CD4-positive, alpha-beta T cell treated with Interleukin-2 at 100 ng/mL for 4 hours (primary cell): ENCODE measurements around the gene DTX2.
"Not testable (repeated sequence)": the region's sequence is repeated elsewhere in the genome, so short reads cannot be mapped to it uniquely, and the experiment has no call there.

ENCODE experiments used
- DNase-seq: peaks from one replicate; pipeline ENCODE4 v3.0.0-alpha.2; 2020; ENCODE audit warnings: low spot score

The DTX2 gene

DNA sequence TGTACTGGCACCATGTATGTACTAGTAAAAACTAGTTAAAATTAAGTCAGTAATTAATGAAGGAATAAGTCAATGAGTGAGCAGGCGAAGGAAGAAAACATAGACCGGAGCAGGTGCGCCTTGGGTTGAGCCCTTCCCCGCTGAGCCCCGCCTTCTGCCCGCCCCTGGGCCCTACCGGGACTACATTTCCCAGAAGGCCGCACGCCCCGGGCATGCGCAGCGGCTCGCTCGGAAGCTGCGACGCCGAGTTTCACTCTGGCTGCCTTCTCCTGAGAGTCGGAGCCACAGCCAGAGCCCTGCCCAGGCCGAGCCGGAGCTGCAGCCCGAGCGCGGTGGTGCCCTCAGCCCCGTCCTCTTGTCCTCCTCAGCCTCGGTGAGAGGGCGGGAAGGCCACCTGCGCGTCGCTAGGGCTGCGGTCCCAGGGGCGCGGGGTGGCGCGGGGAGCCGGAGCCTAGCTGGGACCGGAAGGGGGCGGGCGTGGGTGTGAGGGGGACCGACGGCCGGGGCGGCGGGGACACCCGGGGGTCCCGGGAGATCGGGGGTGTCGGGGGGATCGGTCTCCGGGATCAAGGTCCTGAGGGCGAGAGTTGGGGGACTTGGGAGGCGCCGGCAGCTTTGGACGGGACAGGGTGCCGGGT, at the start of gene DTX2:
TSS of gene DTX2 (plus strand) at position 246 of the 638 bp plus-strand sequence. CDS start 18,801 bp downstream, outside the sequence.
- peak; percentile 30 for DNase-seq

- no peak for DNase-seq
Measured at GRCh38 chr7:76412249-76412648, 49.3 kb upstream of the DTX2 start.

GRCh38 chr7:76417654-76418310, 43.7 kb upstream of the DTX2 start:
- DNase-seq, result not testable (repeated sequence)

DNA sequence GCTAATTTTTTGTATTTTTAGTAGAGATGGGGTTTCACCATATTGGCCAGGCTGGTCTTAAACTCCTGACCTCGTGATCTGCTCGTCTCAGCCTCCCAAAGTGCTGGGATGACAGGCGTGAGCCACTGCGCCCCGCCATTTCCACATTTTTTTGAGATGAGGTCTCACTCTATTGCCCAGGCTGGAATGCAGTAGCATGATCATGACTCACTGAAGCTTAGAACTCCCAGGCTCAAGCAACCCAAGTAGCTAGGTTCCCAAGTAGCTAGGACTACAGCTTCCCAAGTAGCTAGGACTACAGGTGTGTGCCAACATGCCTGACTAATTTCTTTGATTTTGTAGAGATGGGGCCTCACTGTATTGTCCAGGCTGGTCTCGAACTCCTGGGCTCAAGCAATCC, 40.4 kb upstream of the DTX2 start:
- DNase-seq, result not testable (repeated sequence)

- no peak for DNase-seq
Measured at GRCh38 chr7:76423666-76424412, 37.7 kb upstream of the DTX2 start.

- no peak for DNase-seq
Measured at GRCh38 chr7:76424413-76425111, 36.9 kb upstream of the DTX2 start, which contains the start of gene ZP3. Gene ZP3, plus strand, starts transcription at chr7:76424950. Its CDS starts 15 bp downstream, at chr7:76424965.

DNA sequence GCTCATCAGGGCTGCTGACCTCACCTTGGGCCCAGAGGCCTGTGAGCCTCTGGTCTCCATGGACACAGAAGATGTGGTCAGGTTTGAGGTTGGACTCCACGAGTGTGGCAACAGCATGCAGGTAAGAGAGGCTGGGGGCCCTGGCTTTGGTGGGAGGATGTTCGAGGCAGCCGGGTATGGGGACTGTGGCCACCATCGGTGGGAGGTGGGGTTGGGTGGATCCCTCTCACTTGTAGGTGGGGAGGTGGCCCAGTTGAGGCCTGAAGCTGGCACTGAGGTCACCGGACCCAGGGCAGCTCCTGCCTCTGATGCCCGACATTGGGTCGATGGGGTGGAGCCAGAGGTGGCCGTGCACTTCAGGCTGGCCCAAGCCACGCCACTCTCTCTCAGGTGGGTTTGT, 36.4 kb upstream of the DTX2 start:
- no peak for DNase-seq

- not testable (repeated sequence) for DNase-seq
Measured at GRCh38 chr7:76425558-76425957, 36.0 kb upstream of the DTX2 start.

- no peak for DNase-seq
Measured at GRCh38 chr7:76426246-76426645, 35.3 kb upstream of the DTX2 start.

DNA sequence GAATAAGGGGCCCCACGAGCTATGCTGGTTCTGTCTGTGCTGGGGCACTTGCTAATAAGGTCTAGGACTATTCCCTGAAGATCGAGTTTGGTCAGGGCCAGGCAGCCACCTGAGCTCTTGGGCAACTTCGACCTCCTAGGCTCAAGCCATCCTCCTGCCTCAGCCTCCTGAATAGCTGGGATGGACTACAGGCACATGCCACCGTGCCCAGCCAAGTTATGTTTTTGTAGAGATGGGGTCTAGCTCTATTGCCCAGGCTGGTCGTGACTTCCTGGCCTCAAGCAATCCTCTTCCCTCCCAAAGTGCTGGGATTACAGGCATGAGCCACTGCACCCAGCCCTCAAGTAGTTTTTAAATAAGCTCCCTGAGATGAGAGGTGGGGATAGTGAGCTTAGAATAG, 33.9 kb upstream of the DTX2 start:
- no peak for DNase-seq

- DNase-seq, result no peak
Measured at GRCh38 chr7:76428149-76428823, 33.2 kb upstream of the DTX2 start.

GRCh38 chr7:76428868-76429805, 32.4 kb upstream of the DTX2 start:
- DNase-seq, result no peak

- DNase-seq, result no peak
Measured at GRCh38 chr7:76430211-76430610, 31.3 kb upstream of the DTX2 start.

DNA sequence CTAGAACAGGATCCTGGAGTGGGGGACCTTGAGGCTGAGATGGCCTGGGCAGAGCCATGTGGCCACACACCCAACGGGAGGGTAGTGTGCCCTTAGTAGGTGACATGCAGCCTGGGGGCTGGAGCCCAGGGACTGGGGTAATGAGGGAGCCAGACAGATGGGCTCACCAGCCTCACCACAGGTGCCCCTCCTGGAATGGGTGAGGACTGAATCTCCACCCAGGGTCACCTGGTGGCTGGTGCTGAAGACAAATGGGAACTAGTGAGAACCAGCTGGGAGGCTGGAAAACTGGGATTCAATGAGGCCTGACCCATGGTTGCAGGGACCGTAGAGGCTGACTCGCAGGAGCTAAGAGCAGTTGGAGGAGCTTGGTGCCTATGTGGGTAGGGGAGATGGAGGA, 30.7 kb upstream of the DTX2 start:
- DNase-seq, result no peak

DNA sequence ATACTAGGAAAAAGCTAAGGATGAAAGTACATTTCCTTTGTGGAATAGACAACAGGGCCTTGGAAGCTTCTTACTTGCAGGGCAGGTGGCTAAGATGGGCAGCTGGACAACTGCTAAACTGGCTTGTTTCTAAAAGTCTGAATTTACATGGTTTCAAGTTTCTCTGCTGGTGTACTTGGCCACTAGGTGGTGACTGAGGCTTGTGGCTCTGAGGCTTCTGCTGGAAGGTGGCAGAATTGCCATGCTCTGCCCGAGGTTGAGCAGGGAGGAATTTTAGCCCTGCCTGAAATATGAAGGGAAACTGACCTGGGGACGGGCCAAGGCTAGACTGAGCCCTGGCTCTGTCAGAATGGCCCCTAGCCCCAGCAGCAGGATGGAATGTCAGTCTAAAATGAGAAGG, 23.6 kb upstream of the DTX2 start:
- peak; percentile 60 for DNase-seq

DNA sequence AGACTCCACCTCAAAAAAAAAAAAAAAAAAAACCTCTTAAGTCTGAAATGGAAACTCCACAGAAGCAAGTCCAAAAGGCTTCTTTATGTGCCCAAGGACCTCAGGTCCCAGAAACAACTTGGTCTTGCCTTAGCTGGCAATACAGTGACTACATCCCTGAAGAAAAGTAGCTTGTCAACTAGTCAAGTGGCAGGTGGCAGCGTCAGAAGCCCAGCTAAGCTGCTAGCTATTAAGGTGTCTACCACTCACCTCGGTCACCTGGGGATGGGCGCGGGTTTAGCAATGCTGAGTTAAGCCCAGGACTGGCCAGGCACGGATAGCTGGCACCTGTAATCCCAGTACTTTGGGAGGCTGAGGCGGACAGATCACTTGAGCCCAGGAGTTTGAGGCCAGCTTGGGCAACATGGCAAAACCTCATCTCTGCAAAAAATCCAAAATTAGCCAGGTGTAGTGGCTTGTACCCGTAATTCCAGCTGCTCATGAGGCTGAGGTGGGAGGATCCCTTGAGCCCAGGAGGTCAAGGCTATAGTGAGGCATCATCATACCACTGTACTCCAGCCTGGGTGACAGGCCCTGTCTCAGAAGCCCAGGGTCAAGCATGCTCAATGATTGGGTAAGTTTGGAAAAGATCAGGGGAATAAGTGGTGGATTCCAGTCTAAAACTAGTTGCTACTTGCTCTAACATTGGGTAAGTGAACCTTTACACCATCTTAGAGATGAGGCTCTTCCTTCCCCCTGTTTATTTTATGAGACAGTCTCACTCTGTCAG, 22.2 kb upstream of the DTX2 start:
- DNase-seq, result not testable (repeated sequence)

DNA sequence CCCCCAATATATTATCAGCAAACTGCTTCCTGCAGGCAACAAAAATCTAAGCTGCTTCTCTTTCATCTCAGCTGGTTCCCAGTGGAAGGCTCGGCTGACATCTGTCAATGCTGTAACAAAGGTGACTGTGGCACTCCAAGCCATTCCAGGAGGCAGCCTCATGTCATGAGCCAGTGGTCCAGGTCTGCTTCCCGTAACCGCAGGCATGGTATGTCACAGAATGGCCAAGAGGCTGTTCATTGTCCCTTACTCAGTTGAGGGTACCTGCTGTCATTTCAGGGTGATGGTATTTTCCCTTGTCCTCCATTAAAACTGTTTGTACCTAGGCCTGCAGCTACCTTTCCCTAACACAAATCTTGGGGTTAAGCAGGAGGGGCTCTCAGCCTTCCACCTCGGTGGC, 21.1 kb upstream of the DTX2 start:
- not testable (repeated sequence) for DNase-seq

DNA sequence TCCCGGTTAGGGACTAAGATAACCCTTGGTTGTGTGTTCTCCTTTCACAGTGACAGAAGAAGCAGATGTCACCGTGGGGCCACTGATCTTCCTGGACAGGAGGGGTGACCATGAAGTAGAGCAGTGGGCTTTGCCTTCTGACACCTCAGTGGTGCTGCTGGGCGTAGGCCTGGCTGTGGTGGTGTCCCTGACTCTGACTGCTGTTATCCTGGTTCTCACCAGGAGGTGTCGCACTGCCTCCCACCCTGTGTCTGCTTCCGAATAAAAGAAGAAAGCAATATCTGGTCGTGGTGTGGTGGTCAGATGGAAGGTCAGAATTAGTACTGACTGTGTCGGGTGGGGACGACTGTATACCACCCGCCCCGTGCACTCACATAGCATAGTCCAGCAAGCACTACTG, 19.7 kb upstream of the DTX2 start:
- not testable (repeated sequence) for DNase-seq

DNA sequence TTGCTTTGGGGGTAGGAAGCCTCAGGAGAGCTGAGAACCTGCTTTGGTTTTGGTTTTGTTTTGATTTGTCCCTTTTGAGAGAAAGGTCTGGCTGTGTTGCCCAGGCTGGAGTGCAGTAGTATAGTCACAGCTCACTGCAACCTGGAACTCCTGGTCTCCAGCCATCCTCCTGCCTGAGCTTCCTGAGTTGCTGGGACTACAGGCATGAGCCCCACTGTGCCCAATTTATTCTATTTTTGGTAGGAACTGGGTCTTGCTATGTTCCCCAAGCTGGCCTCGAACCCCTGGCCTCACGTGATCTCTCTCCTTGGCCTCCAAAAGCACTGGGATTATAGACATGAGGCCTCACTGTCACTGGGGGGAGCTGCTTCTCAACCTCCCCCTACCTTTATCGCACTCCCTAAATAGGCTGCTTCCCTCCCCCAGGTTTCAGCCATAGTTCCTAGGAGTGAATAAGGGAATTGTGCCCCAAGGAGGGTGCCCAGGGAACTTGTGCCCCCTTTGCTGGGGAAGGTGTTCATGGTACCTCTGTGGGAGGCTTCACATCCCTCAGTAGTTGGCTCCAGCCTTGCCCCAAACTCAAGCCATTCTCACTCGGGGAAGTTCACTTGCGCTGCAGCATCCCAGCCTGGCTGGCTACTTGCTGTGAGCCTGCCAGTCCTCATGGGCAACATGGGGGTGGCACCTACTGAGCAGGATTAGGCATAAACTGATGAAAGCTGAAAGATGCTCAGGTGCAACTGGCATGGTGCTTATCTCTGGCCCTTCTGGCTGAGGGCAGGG, 18.7 kb upstream of the DTX2 start:
- DNase-seq, result not testable (repeated sequence)
